Astrocyte (in vitro differentiated cells and primary cell): ENCODE measurements around the gene NFS1.

Source experiments
- CTCF ChIP-seq: IDR thresholded peaks from 2 replicates; pipeline ENCODE4 v1.5.1; 2011; ENCODE audit warnings: low read depth, mild to moderate bottlenecking, inconsistent platforms, low read length, moderate library complexity; ENCODE audit not compliant: insufficient read depth
- EZH2 ChIP-seq: IDR thresholded peaks from 2 replicates; pipeline ENCODE4 v1.6.1; 2012; ENCODE audit warnings: mild to moderate bottlenecking, low read length, inconsistent platforms; ENCODE audit not compliant: insufficient read depth

- TF ChIP-seq CTCF (no peak), EZH2 (no peak)
Measured at GRCh38 chr20:35664466-35665206, 34.5 kb downstream of the NFS1 start, which contains the start of the genes CPNE1 and RBM12.
